Neural cell (in vitro differentiated cells): ENCODE results near the gene COMMD4. TPM values are rescaled to one million over a fixed set of nuclear protein-coding genes. Genes with fewer than 3 reads are reported as not detected.
"Not testable (repeated sequence)": the region's sequence is repeated elsewhere in the genome, so short reads cannot be mapped to it uniquely, and the experiment has no call there.

Experiments
- H2AFZ ChIP-seq: fragments of 200-600, 300-800 bp; sonication (generic), shearing (Covaris generic); 2 replicates; pipeline ENCODE4 v1.6.0; 2014; ENCODE audit warnings: low read depth, mild to moderate bottlenecking, antibody characterized with exemption, low read length, moderate library complexity
- H3F3A ChIP-seq: fragments of 200-600 bp; shearing (Covaris generic); 2 replicates; pipeline ENCODE4 v1.6.1; 2016; ENCODE audit warnings: mild to moderate bottlenecking, moderate library complexity, mixed read lengths, antibody characterized with exemption, low read length; ENCODE audit not compliant: insufficient read depth, poor library complexity, severe bottlenecking
- H3K27ac ChIP-seq: fragments of 200-600, 300-800 bp; sonication (generic), shearing (Covaris generic); 2 replicates; pipeline ENCODE4 v1.5.1; 2014; ENCODE audit warnings: mild to moderate bottlenecking, low read length, moderate library complexity
- H3K27me3 ChIP-seq: fragments of 300-800, 200-600 bp; sonication (generic), shearing (Covaris generic); 2 replicates; pipeline ENCODE4 v1.6.0; 2014; ENCODE audit warnings: mild to moderate bottlenecking, low read depth, low read length, moderate library complexity; ENCODE audit not compliant: insufficient read depth
- H3K36me3 ChIP-seq: fragments of 300-800, 200-600 bp; sonication (generic), shearing (Covaris generic); 2 replicates; pipeline ENCODE4 v1.5.1; 2014; ENCODE audit warnings: mild to moderate bottlenecking, antibody characterized with exemption, low read length, moderate library complexity; ENCODE audit not compliant: insufficient read depth
- H3K4me2 ChIP-seq: fragments of 300-800, 200-600 bp; sonication (generic), shearing (Covaris generic); 2 replicates; pipeline ENCODE4 v1.6.0; 2014; ENCODE audit warnings: mild to moderate bottlenecking, low read length
- H3K4me3 ChIP-seq: fragments of 300-800, 200-600 bp; sonication (generic), shearing (Covaris generic); 2 replicates; pipeline ENCODE4 v1.5.1; 2014; ENCODE audit warnings: mild to moderate bottlenecking, low read length, moderate library complexity
- H3K79me2 ChIP-seq: fragments of 200-600 bp; shearing (Covaris generic); replicated peaks from 2 replicates; pipeline ENCODE4 v1.6.0; 2014; ENCODE audit warnings: mild to moderate bottlenecking, low read length, moderate library complexity; ENCODE audit not compliant: insufficient read depth
- H3K9ac ChIP-seq: fragments of 300-800, 200-600 bp; sonication (generic), shearing (Covaris generic); 2 replicates; pipeline ENCODE4 v1.6.1; 2016; ENCODE audit warnings: mild to moderate bottlenecking, low read length, mixed read lengths
- H3K9me2 ChIP-seq: fragments of 200-600 bp; shearing (Covaris generic); 2 replicates; pipeline ENCODE4 v1.6.1; 2016; ENCODE audit warnings: mild to moderate bottlenecking, low read length, mixed read lengths; ENCODE audit not compliant: insufficient read depth
- H3K9me3 ChIP-seq: fragments of 200-600, 300-800 bp; sonication (generic), shearing (Covaris generic); 2 replicates; pipeline ENCODE4 v1.6.1; 2016; ENCODE audit warnings: mild to moderate bottlenecking, mixed run types, low read length, moderate library complexity, mixed read lengths
- H4K20me1 ChIP-seq: fragments of 200-600 bp; shearing (Covaris generic); 2 replicates; pipeline ENCODE4 v1.6.1; 2016; ENCODE audit warnings: mild to moderate bottlenecking, mixed run types; ENCODE audit not compliant: insufficient read depth
- EP300 ChIP-seq: fragments of 450-650 bp; conservative IDR thresholded peaks from 2 replicates; pipeline ENCODE4 v1.6.1; 2014; ENCODE audit warnings: antibody characterized with exemption, mild to moderate bottlenecking, moderate library complexity; ENCODE audit not compliant: poor library complexity, severe bottlenecking
- EZH2 ChIP-seq: fragments of 200-600, 300-800 bp; shearing (Covaris generic), sonication (generic); IDR thresholded peaks from 2 replicates; pipeline ENCODE4 v1.6.1; 2014; ENCODE audit warnings: antibody characterized with exemption, low read length, borderline replicate concordance, mild to moderate bottlenecking; ENCODE audit not compliant: insufficient read depth, poor library complexity, severe bottlenecking
- MXI1 ChIP-seq: fragments of 450-650 bp; conservative IDR thresholded peaks from 2 replicates; pipeline ENCODE4 v1.6.1; 2014; ENCODE audit warnings: antibody characterized with exemption, mild to moderate bottlenecking; ENCODE audit not compliant: poor library complexity, severe bottlenecking
- POLR2AphosphoS5 ChIP-seq: IDR thresholded peaks from 2 replicates; pipeline ENCODE4 v1.6.1; 2012
- RAD21 ChIP-seq: fragments of 450-650 bp; conservative IDR thresholded peaks from 2 replicates; pipeline ENCODE4 v1.6.1; 2014; ENCODE audit warnings: antibody characterized with exemption, mild to moderate bottlenecking, moderate library complexity
- SMC3 ChIP-seq: fragments of 450-650 bp; conservative IDR thresholded peaks from 2 replicates; pipeline ENCODE4 v1.6.1; 2014; ENCODE audit warnings: antibody characterized with exemption, mild to moderate bottlenecking, moderate library complexity; ENCODE audit not compliant: poor library complexity
- TAF1 ChIP-seq: IDR thresholded peaks from 2 replicates; pipeline ENCODE4 v1.6.1; 2012; ENCODE audit warnings: low read depth
- polyA plus RNA-seq: library from polyadenylated mRNA; depleted of rRNA; stranded (reverse); fragments of >200 nt; gene quantifications from 2 replicates; pipeline ENCODE4 v1.2.3, GENCODE V29; 2014
- TF ChIP-seq, protein P1 (sequence below): IDR thresholded peaks from 2 replicates; pipeline ENCODE4 v1.6.1; 2012; ENCODE audit warnings: borderline replicate concordance
- TF ChIP-seq, protein P2 (sequence below): fragments of 450-650 bp; IDR thresholded peaks from 2 replicates; pipeline ENCODE4 v1.5.1; 2014; ENCODE audit warnings: antibody characterized with exemption, mild to moderate bottlenecking, moderate library complexity; ENCODE audit not compliant: poor library complexity, severe bottlenecking

The COMMD4 gene
- polyA plus RNA-seq, 1 donor from 2014 or later, result 103 TPM

DNA sequence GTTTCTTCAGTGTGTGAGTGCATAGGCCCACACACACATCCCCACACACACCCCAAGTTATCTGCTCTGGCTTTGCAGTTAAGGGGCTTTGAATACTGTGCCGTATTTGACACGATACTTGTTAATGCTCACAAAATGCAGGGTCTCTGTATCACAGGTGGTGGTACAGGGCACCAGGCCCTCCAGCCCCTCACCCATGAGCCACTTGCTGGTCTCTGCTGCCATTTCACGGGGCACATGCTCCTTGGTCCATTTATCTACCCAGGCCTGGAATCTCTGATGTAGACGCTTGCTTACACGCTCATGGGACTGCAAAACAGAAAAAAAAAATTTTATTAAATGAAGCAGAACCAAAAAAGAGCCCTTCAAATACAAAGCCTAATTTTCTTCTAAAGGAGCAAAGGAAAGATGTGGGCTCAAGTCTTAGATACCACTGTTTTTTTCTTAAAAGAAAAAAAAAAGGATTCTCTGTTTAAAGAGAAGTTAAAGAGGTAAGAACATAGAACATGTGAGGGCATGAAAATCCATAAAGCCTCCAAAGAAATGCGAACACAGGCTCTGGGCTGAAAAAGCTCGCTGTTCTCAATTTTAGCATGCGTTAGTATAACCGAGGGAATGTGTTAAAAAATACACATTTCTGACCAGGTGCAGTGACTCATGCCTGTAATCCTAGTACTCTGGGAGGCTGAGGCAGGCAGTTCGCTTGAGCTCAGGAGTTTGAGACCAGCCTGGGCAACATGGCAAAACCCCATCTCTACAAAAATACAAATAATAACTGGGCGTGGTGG is 36.2 kb downstream of the COMMD4 start:
- Histone ChIP-seq H3K9me2 (no peaks in the 10 kb centered on the region), H3K36me3 (no peaks in the 10 kb centered on the region), H3K4me2 (no peak overlapping the region), H2AFZ (no peak overlapping the region), H3K9ac (no peak overlapping the region), H3K27me3 (no peaks in the 10 kb centered on the region), H3K27ac (no peak overlapping the region), H3K4me3 (no peak overlapping the region), H3K79me2 (no peaks in the 10 kb centered on the region), H3K9me3 (no peaks in the 10 kb centered on the region), H4K20me1 (no peaks in the 10 kb centered on the region), H3F3A (no peaks in the 10 kb centered on the region)
- TF ChIP-seq, protein P1, sequence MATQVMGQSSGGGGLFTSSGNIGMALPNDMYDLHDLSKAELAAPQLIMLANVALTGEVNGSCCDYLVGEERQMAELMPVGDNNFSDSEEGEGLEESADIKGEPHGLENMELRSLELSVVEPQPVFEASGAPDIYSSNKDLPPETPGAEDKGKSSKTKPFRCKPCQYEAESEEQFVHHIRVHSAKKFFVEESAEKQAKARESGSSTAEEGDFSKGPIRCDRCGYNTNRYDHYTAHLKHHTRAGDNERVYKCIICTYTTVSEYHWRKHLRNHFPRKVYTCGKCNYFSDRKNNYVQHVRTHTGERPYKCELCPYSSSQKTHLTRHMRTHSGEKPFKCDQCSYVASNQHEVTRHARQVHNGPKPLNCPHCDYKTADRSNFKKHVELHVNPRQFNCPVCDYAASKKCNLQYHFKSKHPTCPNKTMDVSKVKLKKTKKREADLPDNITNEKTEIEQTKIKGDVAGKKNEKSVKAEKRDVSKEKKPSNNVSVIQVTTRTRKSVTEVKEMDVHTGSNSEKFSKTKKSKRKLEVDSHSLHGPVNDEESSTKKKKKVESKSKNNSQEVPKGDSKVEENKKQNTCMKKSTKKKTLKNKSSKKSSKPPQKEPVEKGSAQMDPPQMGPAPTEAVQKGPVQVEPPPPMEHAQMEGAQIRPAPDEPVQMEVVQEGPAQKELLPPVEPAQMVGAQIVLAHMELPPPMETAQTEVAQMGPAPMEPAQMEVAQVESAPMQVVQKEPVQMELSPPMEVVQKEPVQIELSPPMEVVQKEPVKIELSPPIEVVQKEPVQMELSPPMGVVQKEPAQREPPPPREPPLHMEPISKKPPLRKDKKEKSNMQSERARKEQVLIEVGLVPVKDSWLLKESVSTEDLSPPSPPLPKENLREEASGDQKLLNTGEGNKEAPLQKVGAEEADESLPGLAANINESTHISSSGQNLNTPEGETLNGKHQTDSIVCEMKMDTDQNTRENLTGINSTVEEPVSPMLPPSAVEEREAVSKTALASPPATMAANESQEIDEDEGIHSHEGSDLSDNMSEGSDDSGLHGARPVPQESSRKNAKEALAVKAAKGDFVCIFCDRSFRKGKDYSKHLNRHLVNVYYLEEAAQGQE, result no peak
- TF ChIP-seq TAF1, result no peak
- TF ChIP-seq, protein P2, sequence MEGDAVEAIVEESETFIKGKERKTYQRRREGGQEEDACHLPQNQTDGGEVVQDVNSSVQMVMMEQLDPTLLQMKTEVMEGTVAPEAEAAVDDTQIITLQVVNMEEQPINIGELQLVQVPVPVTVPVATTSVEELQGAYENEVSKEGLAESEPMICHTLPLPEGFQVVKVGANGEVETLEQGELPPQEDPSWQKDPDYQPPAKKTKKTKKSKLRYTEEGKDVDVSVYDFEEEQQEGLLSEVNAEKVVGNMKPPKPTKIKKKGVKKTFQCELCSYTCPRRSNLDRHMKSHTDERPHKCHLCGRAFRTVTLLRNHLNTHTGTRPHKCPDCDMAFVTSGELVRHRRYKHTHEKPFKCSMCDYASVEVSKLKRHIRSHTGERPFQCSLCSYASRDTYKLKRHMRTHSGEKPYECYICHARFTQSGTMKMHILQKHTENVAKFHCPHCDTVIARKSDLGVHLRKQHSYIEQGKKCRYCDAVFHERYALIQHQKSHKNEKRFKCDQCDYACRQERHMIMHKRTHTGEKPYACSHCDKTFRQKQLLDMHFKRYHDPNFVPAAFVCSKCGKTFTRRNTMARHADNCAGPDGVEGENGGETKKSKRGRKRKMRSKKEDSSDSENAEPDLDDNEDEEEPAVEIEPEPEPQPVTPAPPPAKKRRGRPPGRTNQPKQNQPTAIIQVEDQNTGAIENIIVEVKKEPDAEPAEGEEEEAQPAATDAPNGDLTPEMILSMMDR, result no peak
- no peak for TF ChIP-seq EP300
- no peak for TF ChIP-seq SMC3
- TF ChIP-seq MXI1, result no peak
- TF ChIP-seq RAD21, result no peak
- TF ChIP-seq POLR2AphosphoS5, result no peak
- TF ChIP-seq EZH2, result no peak

DNA sequence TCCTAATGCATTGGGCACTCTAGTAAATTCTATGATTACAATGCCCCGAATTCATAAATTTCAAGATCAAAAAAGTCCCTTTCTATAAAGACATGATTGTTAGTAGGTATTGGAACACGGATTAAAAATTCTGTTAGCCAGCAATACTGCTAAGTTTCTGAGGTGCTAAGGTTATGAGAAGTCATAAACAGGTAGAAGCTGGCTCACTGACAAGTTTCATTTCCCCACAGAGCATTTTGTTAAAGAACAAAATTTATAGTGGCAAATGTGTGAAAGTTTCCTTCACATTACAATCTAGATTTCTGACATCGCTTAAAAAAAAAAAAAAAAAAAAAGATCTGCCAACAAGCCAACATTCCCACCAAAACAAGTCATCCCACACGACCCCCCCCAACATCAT is 44.9 kb downstream of the COMMD4 start:
- no peaks in the 10 kb centered on the region for H3K27me3 ChIP-seq
- TF ChIP-seq MXI1 (no peak), EP300 (no peak), RAD21 (no peak), SMC3 (no peak), TAF1 (no peak), EZH2 (no peak), POLR2AphosphoS5 (no peak)
- TF ChIP-seq, protein P1, result no peak
- TF ChIP-seq, protein P2, result no peak
- no peaks in the 10 kb centered on the region for H3K79me2 ChIP-seq
- no peak overlapping the region for H3K4me2 ChIP-seq
- H3K9me2 ChIP-seq, result no peaks in the 10 kb centered on the region
- no peaks in the 10 kb centered on the region for H3K9me3 ChIP-seq
- no peaks in the 10 kb centered on the region for H4K20me1 ChIP-seq
- H3K27ac ChIP-seq, result no peak overlapping the region
- peaks cover 5% of the 10 kb centered on the region for H3K36me3 ChIP-seq
- H3K9ac ChIP-seq, result no peak overlapping the region
- no peak overlapping the region for H3K4me3 ChIP-seq
- H3F3A ChIP-seq, result no peaks in the 10 kb centered on the region
- H2AFZ ChIP-seq, result no peak overlapping the region

DNA sequence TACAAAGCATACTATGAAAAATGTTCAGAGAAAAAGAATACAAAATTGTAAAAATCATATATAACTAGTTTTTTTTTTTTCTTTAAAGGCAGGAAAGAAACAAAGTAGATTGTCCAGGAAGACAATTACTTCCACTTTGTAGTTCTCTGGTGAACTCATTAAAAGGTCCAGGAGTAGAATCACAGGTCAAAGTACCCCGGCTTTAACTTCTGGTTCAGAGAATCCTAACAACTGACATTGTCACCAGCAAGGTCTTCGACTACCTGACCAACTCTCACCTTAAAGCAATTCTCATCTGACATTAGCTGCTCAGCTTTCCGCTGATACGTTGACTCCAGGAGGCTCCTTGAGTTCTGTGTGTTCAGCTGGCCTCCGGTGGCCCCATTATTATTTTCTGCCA is 48.1 kb downstream of the COMMD4 start:
- H3K27ac ChIP-seq, H3K4me3 ChIP-seq, H3F3A ChIP-seq, H3K36me3 ChIP-seq, H3K4me2 ChIP-seq, H2AFZ ChIP-seq, H3K79me2 ChIP-seq, H4K20me1 ChIP-seq, H3K9me3 ChIP-seq, H3K27me3 ChIP-seq, H3K9ac ChIP-seq, H3K9me2 ChIP-seq: not testable (repeated sequence)
